Measurements from ENCODE around the gene MYO9B. TPM values are rescaled to one million over a fixed set of nuclear protein-coding genes. Genes with fewer than 3 reads are reported as not detected.

MYO9B gene
- total and polyA plus RNA-seq, 9 of the 15 experiments (the other 6 are each of a cell fraction or from before 2014, with no cell fraction given) = 2.4 to 77.6 (median 23.0) TPM

- TF ChIP-seq TFE3 (CRISPR knock-in tag; IDR thresholded peaks at IDR 0.05) = no peak
- TF ChIP-seq KDM1A (IDR thresholded peaks at IDR 0.05) = no peak
- no peak for TF ChIP-seq HNRNPH1 (optimal IDR thresholded peaks at IDR 0.05; ENCODE audit: low read depth, low read length)
- TF ChIP-seq L3MBTL2 (IDR thresholded peaks at IDR 0.05) = 0 out of 2 replicates have a peak, but pooled peaks have one; percentile 6
- peak; percentile 55; the same call in 1 of the 2 replicates for TF ChIP-seq EP300 (IDR thresholded peaks at IDR 0.05; ENCODE audit: low read length)
- TF ChIP-seq MGA (IDR thresholded peaks at IDR 0.05) = no peak
- 0 out of 2 replicates have a peak, but pooled peaks have one; percentile 42 for TF ChIP-seq ZNF197 (CRISPR knock-in tag; IDR thresholded peaks at IDR 0.05; ENCODE audit: low read depth)
- no peak for TF ChIP-seq ETS2 (tag; IDR thresholded peaks at IDR 0.05; ENCODE audit: borderline replicate concordance, poor library complexity, severe bottlenecking)
- no peak for TF ChIP-seq FOXA3 (CRISPR knock-in tag; conservative IDR thresholded peaks at IDR 0.05 in 1 of 2, IDR thresholded peaks at IDR 0.05 in 1 of 2)
- TF ChIP-seq SMARCC2 (IDR thresholded peaks at IDR 0.05; ENCODE audit: low read depth) = peak; percentile 76
- 0 out of 2 replicates have a peak, but pooled peaks have one; percentile 27 for TF ChIP-seq HDAC2 (IDR thresholded peaks at IDR 0.05)
These were observed 1.5 kb upstream of the MYO9B start (continued) for GRCh38 chr19:17073869-17074633.
